ENCODE data around the gene TIGIT.

Gene TIGIT

GRCh38 chr3:114319453-114319852 is 25.6 kb downstream of the TIGIT start:
- TF ChIP-seq GLIS3 (CRISPR knock-in tag; IDR thresholded peaks at IDR 0.05): no peak
- no peak for TF ChIP-seq CREB5 (CRISPR knock-in tag; IDR thresholded peaks at IDR 0.05; ENCODE audit: low read depth)
- peak; percentile 75 for ATAC-seq

- TF ChIP-seq RARB (CRISPR knock-in tag; IDR thresholded peaks at IDR 0.05) (no peak), CREB5 (CRISPR knock-in tag; IDR thresholded peaks at IDR 0.05; ENCODE audit: low read depth) (no peak), ZNF70 (CRISPR knock-in tag; IDR thresholded peaks at IDR 0.05) (no peak), ZFP30 (CRISPR knock-in tag; IDR thresholded peaks at IDR 0.05) (no peak), OSR1 (CRISPR knock-in tag; IDR thresholded peaks at IDR 0.05) (no peak), TOX (CRISPR knock-in tag; IDR thresholded peaks at IDR 0.05; ENCODE audit: borderline replicate concordance) (no peak), GLIS3 (CRISPR knock-in tag; IDR thresholded peaks at IDR 0.05) (no peak), PPARA (CRISPR knock-in tag; IDR thresholded peaks at IDR 0.05; ENCODE audit: borderline replicate concordance) (no peak)
- no peak for ATAC-seq
Observed at GRCh38 chr3:114320246-114320645, 26.4 kb downstream of the TIGIT start.

GRCh38 chr3:114323546-114324254 is 29.9 kb downstream of the TIGIT start:
- no peak for ATAC-seq

GRCh38 chr3:114327665-114328064 is 33.8 kb downstream of the TIGIT start:
- TF ChIP-seq SNAI2 (CRISPR knock-in tag; IDR thresholded peaks at IDR 0.05) (no peak), ISL1 (CRISPR knock-in tag; IDR thresholded peaks at IDR 0.05) (no peak), ZC3H10 (CRISPR knock-in tag; IDR thresholded peaks at IDR 0.05) (no peak), POU6F1 (CRISPR knock-in tag; IDR thresholded peaks at IDR 0.05; ENCODE audit: borderline replicate concordance, low read depth) (no peak), ZNF565 (CRISPR knock-in tag; conservative IDR thresholded peaks at IDR 0.05; ENCODE audit: low read depth) (no peak), OSR1 (CRISPR knock-in tag; IDR thresholded peaks at IDR 0.05) (no peak), BACH2 (CRISPR knock-in tag; IDR thresholded peaks at IDR 0.05; ENCODE audit: borderline replicate concordance) (no peak), CSDC2 (CRISPR knock-in tag; IDR thresholded peaks at IDR 0.05) (no peak), PATZ1 (CRISPR knock-in tag; IDR thresholded peaks at IDR 0.05; ENCODE audit: borderline replicate concordance) (no peak), ZNF70 (CRISPR knock-in tag; IDR thresholded peaks at IDR 0.05) (no peak), ZNF8 (CRISPR knock-in tag; IDR thresholded peaks at IDR 0.05) (no peak), GLIS3 (CRISPR knock-in tag; IDR thresholded peaks at IDR 0.05) (no peak)
- no peak for ATAC-seq

More at GRCh38 chr3:114323546-114324254, 29.9 kb downstream of the TIGIT start:
- TF ChIP-seq ZNF565 (CRISPR knock-in tag; conservative IDR thresholded peaks at IDR 0.05; ENCODE audit: low read depth): no peak
- no peak for TF ChIP-seq POU6F1 (CRISPR knock-in tag; IDR thresholded peaks at IDR 0.05; ENCODE audit: borderline replicate concordance, low read depth)
- no peak for TF ChIP-seq ARNTL (CRISPR knock-in tag; IDR thresholded peaks at IDR 0.05; ENCODE audit: borderline replicate concordance, low read depth)
- no peak for TF ChIP-seq OSR1 (CRISPR knock-in tag; IDR thresholded peaks at IDR 0.05)
- no peak for TF ChIP-seq BACH2 (CRISPR knock-in tag; IDR thresholded peaks at IDR 0.05; ENCODE audit: borderline replicate concordance)
- no peak for TF ChIP-seq ZNF70 (CRISPR knock-in tag; IDR thresholded peaks at IDR 0.05)
- TF ChIP-seq TCF4 (CRISPR knock-in tag; IDR thresholded peaks at IDR 0.05; ENCODE audit: borderline replicate concordance): no peak
- no peak for TF ChIP-seq CSDC2 (CRISPR knock-in tag; IDR thresholded peaks at IDR 0.05)
- TF ChIP-seq TSHZ2 (CRISPR knock-in tag; IDR thresholded peaks at IDR 0.05): no peak
